Measurements from ENCODE around the gene CES2.

The CES2 gene

GRCh38 chr16:66913081-66913480 lies 22.2 kb upstream of the CES2 start:
- no peak overlapping the region for H3K4me3 ChIP-seq (ENCODE audit: low read depth, low read length)
- no peak for TF ChIP-seq CTCF (IDR thresholded peaks at IDR 0.05; ENCODE audit: low read depth, low read length, missing control alignments)
- DNase-seq (ENCODE audit: low read depth) = no peak

DNA sequence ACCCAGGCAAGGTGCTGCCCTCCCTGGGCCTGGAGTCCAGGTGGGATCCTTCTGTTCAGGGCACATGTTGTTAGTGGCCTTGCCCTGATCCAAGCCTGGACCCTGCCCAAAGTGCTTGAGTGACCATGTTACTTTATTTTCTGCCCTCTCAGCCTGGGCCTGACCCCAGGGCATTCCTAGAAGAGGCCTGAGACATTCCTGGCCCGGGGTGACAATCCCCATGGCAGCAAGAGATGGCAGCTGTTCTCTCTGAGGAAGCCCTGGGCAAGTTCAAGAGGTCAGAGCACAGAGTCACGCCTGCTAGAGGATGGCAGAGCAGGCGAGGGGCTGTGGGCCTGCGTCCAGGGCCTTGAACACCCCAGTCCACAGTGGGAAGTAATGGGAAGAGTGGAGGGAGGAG lies 21.6 kb upstream of the CES2 start:
- no peak for DNase-seq (ENCODE audit: low read depth)
- no peak overlapping the region for H3K4me3 ChIP-seq (ENCODE audit: low read depth, low read length)
- no peak for TF ChIP-seq CTCF (IDR thresholded peaks at IDR 0.05; ENCODE audit: low read depth, low read length, missing control alignments)

DNA sequence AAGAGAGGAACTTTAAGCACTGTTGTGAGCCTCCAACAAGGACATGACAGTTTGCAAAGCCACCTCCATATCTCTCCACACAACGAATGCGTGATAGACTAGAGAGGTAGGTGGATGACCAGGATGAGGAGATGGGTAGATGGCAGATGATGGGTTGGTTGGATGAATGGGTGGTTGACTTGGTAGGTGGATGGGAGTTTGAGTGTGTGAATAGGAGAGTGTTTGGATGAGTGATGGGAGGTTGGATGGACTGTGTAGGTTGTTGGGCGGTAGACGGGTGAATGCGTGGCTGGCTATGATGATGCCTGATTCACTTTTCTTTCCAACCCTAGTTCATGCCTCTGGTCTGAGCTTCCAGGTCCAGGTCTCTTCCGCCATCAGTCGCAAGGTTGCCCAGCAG lies 20.8 kb upstream of the CES2 start:
- no peak overlapping the region for H3K4me3 ChIP-seq (ENCODE audit: low read depth, low read length)

GRCh38 chr16:66915041-66915440 lies 20.3 kb upstream of the CES2 start:
- TF ChIP-seq CTCF (IDR thresholded peaks at IDR 0.05; ENCODE audit: low read depth, low read length, missing control alignments) = no peak
- no peak overlapping the region for H3K4me3 ChIP-seq (ENCODE audit: low read depth, low read length)
- DNase-seq (ENCODE audit: low read depth) = no peak

More for the DNA sequence above, 20.8 kb upstream of the CES2 start:
- no peak for DNase-seq (ENCODE audit: low read depth)
- TF ChIP-seq CTCF (IDR thresholded peaks at IDR 0.05; ENCODE audit: low read depth, low read length, missing control alignments) = no peak

DNA sequence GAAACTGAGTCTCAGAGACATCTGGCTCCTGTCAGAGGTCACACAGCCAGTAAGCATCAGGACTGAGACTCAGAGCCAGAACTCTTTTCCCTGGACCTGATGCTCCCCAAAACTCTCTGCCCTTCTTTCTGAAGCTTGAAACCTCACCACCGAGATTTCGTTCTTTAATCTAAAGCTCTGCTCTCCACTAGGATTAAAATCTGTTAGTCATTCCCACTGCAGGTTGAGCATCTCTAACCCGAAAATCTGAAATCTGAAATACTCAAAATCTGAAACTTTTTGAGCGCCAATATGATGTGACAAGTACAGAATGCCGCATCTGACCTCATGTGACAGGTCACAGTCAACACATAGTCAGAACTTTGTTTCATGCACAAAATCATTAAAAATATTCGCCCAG lies 18.8 kb upstream of the CES2 start:
- TF ChIP-seq CTCF (IDR thresholded peaks at IDR 0.05; ENCODE audit: low read depth, low read length, missing control alignments) = no peak
- no peak overlapping the region for H3K4me3 ChIP-seq (ENCODE audit: low read depth, low read length)
- no peak for DNase-seq (ENCODE audit: low read depth)

- H3K4me3 ChIP-seq (ENCODE audit: low read depth, low read length) = no peak overlapping the region
- TF ChIP-seq CTCF (IDR thresholded peaks at IDR 0.05; ENCODE audit: low read depth, low read length, missing control alignments) = no peak
- no peak for DNase-seq (ENCODE audit: low read depth)
These were observed 17.6 kb upstream of the CES2 start for GRCh38 chr16:66917741-66918140.

GRCh38 chr16:66918355-66918754 lies 17.0 kb upstream of the CES2 start:
- no peak for DNase-seq (ENCODE audit: low read depth)
- no peak for TF ChIP-seq CTCF (IDR thresholded peaks at IDR 0.05; ENCODE audit: low read depth, low read length, missing control alignments)
- H3K4me3 ChIP-seq (ENCODE audit: low read depth, low read length) = no peak overlapping the region
